Vagina (tissue), 2 donors: ENCODE results near the gene ZNF625. TPM values are rescaled to one million over a fixed set of nuclear protein-coding genes. Genes with fewer than 3 reads are reported as not detected.

Experiments
- DNase-seq, 2 donors: peaks; one replicate each; pipeline ENCODE4 v3.0.0-alpha.2; 2017; ENCODE audit errors: extremely low spot score in 2 of 2
- H3K27ac ChIP-seq: fragments of 200-600 bp; sonication (generic); one replicate; pipeline ENCODE4 v1.5.1; 2019
- H3K27me3 ChIP-seq: fragments of 200-600 bp; sonication (generic); one replicate; pipeline ENCODE4 v1.5.1; 2019
- H3K36me3 ChIP-seq, 2 donors: fragments of 200-600 bp; sonication (generic); one replicate each; pipeline ENCODE4 v1.5.1; 2017 to 2019
- H3K4me1 ChIP-seq: fragments of 200-600 bp; sonication (generic); one replicate; pipeline ENCODE4 v1.5.1; 2019
- H3K4me3 ChIP-seq, 2 donors: fragments of 200-600 bp; sonication (generic); 1 replicate in 1 of 2; 2 replicates in 1 of 2; pipeline ENCODE4 v1.5.1; 2016 to 2019
- H3K9me3 ChIP-seq: fragments of 200-600 bp; sonication (generic); one replicate; pipeline ENCODE4 v1.5.1; 2019
- POLR2A ChIP-seq, 2 donors: fragments of 450-650 bp; IDR thresholded peaks; one replicate each; pipeline ENCODE4 v1.6.1; 2017; ENCODE audit warnings: antibody characterized with exemption in 2 of 2, mild to moderate bottlenecking in 2 of 2, moderate library complexity in 2 of 2
- POLR2AphosphoS5 ChIP-seq, 2 donors: sonication (generic); formaldehyde crosslinking; IDR thresholded peaks; one replicate each; pipeline ENCODE4 v1.9.0; 2017; ENCODE audit warnings: antibody characterized with exemption in 2 of 2, mild to moderate bottlenecking in 2 of 2, low read depth in 1 of 2; ENCODE audit not compliant: insufficient read depth in 1 of 2
- intact Hi-C: fragments of 100-400 bp; cut with DNase I; formaldehyde crosslinking; loops from one replicate; pipeline ENCODE4 v1.15.1; 2023
- total RNA-seq: library from RNA; depleted of rRNA; stranded (reverse); fragments of >200 nt; gene quantifications from one replicate; pipeline ENCODE4 v1.2.3, GENCODE V29; 2016
- TF ChIP-seq, protein P1 (sequence below), 3 experiments: fragments of 450-650 bp in 2 of 3; fragments of 200-600 bp in 1 of 3; sonication (generic) in 1 of 3; IDR thresholded peaks; one replicate each; pipeline ENCODE4 v1.5.1; 2017 to 2019; ENCODE audit warnings: antibody characterized with exemption in 3 of 3, mild to moderate bottlenecking in 2 of 3, moderate library complexity in 2 of 3

The ZNF625 gene
- total RNA-seq, 1 donor from 2014 or later, result 6.6 TPM

DNA sequence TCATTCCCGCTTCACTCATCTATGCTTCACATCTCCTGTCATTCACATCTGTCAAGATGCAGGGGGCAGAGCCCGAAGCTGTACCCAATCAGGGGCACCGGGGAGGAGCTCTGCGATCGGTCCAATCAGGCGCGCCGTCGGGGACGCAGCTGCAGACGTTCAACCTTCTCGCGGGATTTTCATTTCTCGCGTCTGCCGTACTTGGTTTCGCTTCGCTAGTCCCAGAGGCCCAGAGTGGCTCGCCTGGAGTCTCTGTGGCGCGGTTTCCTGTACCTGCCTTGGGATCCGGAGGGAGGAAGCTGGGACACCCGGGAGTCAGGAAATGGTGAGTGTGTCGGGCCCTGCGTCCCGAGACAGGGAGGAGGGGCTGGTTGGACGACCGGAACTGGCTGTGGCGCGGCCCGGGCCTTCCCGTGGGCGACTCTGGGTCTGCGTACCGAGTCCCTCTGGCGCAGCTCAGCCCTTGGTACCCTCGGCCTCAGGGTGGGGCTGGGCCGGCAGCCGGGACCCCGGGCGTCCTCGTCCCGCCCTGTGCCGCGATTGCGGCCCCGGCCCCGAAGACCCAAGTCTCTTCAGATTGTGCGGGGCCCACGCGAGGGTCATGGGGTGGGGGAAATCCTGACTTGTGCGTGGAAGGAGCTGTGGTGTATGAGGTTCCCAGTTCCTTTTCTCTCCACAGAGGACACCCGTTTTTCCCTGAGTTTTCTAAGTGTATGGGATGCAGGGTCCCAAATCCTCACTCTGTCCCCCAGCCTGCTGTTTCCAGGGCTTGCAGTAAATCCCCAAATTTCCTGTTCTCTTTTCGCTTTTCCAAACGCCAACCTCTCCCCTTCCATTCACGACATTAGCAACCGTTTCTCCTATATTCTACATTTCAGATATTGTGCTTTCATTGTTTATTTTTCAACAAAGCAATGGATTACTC lies 6.6 kb upstream of the ZNF625 start, which contains the start of gene ZNF136:
ZNF136 (plus strand) TSS at position 215 of the 925 bp plus-strand sequence; CDS start at position 323, 108 bp downstream.
- DNase-seq, result peak in 1 of 2 donors; percentile 92
- no peaks in the 10 kb centered on the region for H3K9me3 ChIP-seq
- peak; percentile 92 to 95 for TF ChIP-seq POLR2AphosphoS5 (IDR thresholded peaks at IDR 0.05; ENCODE audit: insufficient read depth in 1 of 2, low read depth in 1 of 2)
- peak in 1 of 2 donors; percentile 53 for TF ChIP-seq POLR2A (IDR thresholded peaks at IDR 0.05)
- TF ChIP-seq, protein P1, sequence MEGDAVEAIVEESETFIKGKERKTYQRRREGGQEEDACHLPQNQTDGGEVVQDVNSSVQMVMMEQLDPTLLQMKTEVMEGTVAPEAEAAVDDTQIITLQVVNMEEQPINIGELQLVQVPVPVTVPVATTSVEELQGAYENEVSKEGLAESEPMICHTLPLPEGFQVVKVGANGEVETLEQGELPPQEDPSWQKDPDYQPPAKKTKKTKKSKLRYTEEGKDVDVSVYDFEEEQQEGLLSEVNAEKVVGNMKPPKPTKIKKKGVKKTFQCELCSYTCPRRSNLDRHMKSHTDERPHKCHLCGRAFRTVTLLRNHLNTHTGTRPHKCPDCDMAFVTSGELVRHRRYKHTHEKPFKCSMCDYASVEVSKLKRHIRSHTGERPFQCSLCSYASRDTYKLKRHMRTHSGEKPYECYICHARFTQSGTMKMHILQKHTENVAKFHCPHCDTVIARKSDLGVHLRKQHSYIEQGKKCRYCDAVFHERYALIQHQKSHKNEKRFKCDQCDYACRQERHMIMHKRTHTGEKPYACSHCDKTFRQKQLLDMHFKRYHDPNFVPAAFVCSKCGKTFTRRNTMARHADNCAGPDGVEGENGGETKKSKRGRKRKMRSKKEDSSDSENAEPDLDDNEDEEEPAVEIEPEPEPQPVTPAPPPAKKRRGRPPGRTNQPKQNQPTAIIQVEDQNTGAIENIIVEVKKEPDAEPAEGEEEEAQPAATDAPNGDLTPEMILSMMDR (IDR thresholded peaks at IDR 0.05), result no peak
- no peaks in the 10 kb centered on the region for H3K36me3 ChIP-seq
- peak within 1 kb of the TSS; percentile 80 to 97 for H3K4me3 ChIP-seq
- no peaks in the 10 kb centered on the region for H3K27me3 ChIP-seq
- intact Hi-C loops, result no loop called here
- H3K27ac ChIP-seq, result peak within 1 kb of the TSS; percentile 91
- peaks cover 30% of the 10 kb centered on the region for H3K4me1 ChIP-seq

DNA sequence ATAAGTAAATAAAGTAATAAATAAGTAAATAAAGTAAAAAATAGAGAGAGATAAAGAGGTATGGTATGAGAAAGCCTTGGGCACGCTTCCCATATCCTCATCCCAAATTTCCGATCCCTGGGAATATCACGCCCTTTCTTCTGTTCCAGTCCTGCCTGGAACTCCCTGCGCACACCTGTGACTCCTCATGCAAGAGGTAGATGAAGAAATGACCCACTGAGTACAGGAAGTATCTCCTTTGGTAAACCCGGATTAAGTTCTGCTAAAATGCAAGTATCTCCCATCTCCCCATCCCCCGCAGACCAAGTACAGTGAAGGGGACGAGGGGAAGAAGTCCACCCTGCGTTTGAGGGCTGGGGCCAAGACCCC lies 6.0 kb upstream of the ZNF625 start:
- no peaks in the 10 kb centered on the region for H3K9me3 ChIP-seq
- intact Hi-C loops, result no loop called here
- H3K4me3 ChIP-seq, result peak overlapping the region; percentile 80 to 97
- peaks cover 31% of the 10 kb centered on the region for H3K4me1 ChIP-seq
- no peaks in the 10 kb centered on the region for H3K27me3 ChIP-seq
- H3K27ac ChIP-seq, result peak overlapping the region; percentile 91
- no peak for DNase-seq
- no peak for TF ChIP-seq POLR2AphosphoS5 (IDR thresholded peaks at IDR 0.05; ENCODE audit: insufficient read depth in 1 of 2, low read depth in 1 of 2)
- TF ChIP-seq, protein P1 (IDR thresholded peaks at IDR 0.05), result no peak
- TF ChIP-seq POLR2A (IDR thresholded peaks at IDR 0.05), result no peak
- H3K36me3 ChIP-seq, result no peaks in the 10 kb centered on the region

DNA sequence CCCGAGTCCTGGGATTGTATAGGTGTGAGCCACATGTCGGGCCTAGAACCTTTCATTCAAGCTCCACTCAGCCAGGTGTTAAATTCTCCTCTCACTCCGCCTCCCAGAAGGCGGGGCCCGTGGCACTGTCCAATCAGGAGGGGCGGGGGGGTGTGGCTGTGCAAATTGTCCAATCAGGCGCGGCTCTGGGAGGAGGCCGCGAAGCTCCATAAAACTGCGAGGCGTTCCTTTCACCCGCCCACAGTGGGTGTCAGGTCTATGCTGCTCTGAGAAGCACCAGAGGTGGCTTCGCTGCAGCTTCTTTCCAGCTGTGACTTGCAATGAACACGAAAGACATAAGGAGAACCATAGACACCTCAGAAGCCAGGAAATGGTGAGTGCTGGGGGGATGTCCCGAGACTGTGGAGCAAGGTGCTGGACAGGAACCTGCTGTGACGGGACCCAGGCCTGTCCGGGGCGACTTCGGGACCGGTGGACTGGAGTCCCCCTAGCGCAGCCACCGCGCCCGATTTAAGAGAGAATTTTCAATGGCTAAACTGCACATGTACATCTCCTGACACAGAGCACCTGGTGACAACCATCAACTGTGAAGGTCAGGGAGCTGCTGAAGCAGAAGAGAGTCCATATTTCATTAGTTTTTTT lies 3.4 kb upstream of the ZNF625 start:
- TF ChIP-seq, protein P1 (IDR thresholded peaks at IDR 0.05), result no peak
- TF ChIP-seq POLR2AphosphoS5 (IDR thresholded peaks at IDR 0.05; ENCODE audit: insufficient read depth in 1 of 2, low read depth in 1 of 2) (no peak), POLR2A (IDR thresholded peaks at IDR 0.05) (no peak)
- Histone ChIP-seq H3K9me3 (no peaks in the 10 kb centered on the region), H3K36me3 (no peaks in the 10 kb centered on the region), H3K4me3 (no peak overlapping the region), H3K4me1 (peaks cover 36% of the 10 kb centered on the region), H3K27me3 (no peaks in the 10 kb centered on the region), H3K27ac (no peak overlapping the region)
- DNase-seq, result no peak
- intact Hi-C loops, result loop anchor here (5.0 kb wide), 1 partner anchor 337 kb away; no protein-coding TSS in a partner anchor

DNA sequence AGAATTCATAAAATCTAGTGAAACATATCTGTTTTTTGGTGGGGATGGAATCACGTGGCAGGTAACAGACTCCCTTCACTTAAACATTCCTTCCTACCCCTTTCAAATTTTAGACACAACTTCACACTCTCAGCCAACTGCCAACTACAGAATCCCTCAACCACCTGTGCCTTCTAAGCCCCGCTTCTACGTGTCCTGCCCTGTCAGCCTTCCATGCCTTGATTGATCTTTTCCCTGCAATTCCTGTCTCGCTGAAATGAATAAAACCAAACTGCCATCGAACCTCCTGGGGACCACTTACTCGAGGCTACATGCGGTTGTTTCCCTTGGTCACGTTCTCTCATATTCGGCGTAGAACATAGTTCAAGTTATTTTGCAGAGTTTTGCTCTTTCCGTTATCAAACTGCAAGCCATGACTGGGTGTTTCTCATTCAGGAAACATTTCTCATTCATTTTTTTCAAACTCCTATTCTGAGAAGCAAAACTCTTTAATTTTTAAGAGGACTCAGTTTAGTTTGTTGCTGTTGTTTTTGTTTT lies 1.1 kb downstream of the ZNF625 start:
- no peaks in the 10 kb centered on the region for H3K36me3 ChIP-seq
- H3K4me1 ChIP-seq, result peaks cover 26% of the 10 kb centered on the region
- DNase-seq, result no peak
- H3K9me3 ChIP-seq, result no peaks in the 10 kb centered on the region
- H3K27me3 ChIP-seq, result no peaks in the 10 kb centered on the region
- TF ChIP-seq POLR2AphosphoS5 (IDR thresholded peaks at IDR 0.05; ENCODE audit: insufficient read depth in 1 of 2, low read depth in 1 of 2) (no peak), POLR2A (IDR thresholded peaks at IDR 0.05) (no peak)
- TF ChIP-seq, protein P1 (IDR thresholded peaks at IDR 0.05), result no peak
- H3K27ac ChIP-seq, result peak overlapping the region; percentile 74
- peak overlapping the region; percentile 69 to 87 for H3K4me3 ChIP-seq
- intact Hi-C loops, result loop anchor here (5.0 kb wide), 1 partner anchor 342 kb away; no protein-coding TSS in a partner anchor
